SW 1271 (cell line): ENCODE results near the gene ESRRG.
"Not testable (repeated sequence)": the region's sequence is repeated elsewhere in the genome, so short reads cannot be mapped to it uniquely, and the experiment has no call there.

Experiments
- DNase-seq, 2 experiments: peaks; one replicate each; lab custom pipeline; 2025; lab: John Stamatoyannopoulos, UW

ESRRG gene

DNA sequence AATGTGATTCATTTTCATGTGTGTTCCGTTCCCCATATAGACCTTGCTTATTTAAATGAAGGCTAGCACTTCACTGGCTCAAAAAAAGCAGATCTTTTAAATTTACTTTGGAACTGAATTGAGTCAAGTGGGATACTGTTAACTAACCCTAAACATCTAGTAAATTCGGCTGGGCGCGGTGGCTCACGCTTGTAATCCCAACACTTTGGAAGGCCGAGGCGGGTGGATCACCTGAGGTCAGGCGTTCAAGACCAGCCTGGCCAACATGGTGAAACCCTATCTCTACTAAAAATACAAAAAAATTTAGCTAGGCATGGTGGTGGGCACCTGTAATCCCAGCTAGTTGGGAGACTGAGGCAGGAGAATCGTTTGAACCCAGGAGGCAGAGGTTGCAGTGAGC is 19.2 kb downstream of the ESRRG start:
- DNase-seq: not testable (repeated sequence)

DNA sequence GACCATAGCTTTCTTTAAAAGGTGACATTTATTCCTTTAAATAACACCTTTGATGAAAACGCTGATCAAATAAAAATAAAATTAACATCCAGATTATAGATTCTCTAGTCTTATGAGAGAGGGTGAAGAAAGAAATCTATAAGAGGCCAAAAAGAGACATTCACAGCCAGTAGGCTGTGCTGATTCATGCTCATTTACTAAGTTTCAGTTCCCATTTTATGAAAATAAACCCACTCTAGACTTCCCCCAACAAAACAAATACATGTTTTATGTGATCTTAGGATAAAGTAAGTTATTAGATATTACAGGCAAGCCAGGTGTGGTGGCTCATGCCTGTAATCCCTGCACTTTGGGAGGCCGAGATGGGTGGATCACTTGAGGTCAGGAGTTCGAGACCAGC is 21.1 kb downstream of the ESRRG start:
- no peak for DNase-seq

DNA sequence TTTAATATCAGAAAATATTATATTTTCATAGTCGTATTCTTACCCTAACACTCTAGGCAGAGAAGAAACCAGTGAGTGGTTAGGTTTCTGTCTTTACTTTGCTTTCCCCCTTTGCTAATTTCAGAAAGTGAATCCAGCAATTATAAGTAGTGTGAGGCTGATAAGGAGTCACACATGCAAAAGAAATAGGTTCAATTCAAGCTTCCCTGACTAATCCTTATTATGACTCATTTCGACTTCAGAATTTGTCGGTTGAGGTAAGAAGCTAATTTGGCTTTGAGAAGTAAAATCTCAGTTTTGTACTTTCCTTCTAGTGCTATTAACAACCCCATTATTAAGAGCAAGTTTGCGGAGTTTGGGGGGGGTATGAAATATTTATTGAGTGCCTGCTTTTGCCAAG is 22.4 kb downstream of the ESRRG start:
- DNase-seq: no peak

DNA sequence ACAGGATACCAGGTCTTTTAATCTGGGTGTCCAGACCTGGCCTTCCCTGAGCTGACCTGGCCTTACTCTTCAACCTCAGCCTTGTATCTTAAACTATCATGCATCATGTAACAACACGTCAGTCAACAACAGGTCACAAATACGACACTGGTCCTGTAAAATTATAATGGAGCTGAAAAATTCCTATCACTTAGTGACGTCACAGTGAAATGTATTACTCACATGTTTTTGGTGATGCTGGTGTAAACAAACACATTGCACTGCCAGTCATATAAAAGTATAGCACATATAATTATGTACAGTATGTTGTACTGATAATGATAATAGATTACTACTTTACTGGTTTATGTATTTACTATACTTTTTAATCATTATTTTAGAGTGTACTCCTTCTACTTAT is 31.5 kb downstream of the ESRRG start:
- no peak for DNase-seq

DNA sequence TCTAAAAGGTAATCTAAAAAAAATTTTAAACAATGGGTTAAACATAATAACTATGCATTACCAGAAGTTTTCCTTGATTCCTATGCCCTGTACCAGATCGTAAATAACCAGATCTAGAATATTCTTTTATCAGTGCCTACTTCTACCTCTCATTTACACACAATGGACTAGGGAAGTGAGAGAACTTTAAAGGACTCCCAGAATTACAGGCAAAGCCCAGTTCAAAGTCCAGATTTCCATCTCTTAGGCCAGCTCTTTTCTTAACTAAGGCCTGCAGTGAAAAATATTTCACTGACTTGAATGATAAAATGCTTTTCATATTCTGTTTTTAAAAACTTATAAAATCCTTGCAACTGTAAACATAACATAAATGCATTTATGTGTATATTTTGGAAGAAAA is 32.6 kb downstream of the ESRRG start:
- DNase-seq: no peak

DNA sequence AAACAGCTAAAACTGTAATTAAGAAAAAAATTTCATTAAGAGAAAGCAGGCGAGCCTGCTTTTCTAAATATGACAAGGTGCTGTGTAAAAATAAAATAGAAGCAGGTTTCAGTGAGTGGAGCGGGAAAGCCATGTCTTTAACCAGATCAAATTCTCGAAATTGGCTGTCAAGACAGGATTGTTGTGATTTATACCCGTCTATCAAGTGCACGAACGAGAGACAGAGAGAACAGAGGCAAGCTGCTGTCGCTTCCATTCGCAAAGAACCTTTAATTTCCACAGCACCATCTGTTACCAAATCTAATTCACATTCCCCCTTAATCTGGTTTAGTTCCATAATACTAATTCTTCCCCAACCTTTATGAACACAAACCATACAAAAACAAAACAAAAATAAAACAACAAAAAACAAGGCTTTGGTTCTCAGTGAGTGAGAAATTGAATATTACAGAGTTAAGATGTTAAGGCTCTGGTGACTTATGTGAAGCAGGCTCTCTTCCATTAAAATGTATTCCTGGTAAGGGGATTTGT is 35.0 kb downstream of the ESRRG start:
- DNase-seq: no peak

DNA sequence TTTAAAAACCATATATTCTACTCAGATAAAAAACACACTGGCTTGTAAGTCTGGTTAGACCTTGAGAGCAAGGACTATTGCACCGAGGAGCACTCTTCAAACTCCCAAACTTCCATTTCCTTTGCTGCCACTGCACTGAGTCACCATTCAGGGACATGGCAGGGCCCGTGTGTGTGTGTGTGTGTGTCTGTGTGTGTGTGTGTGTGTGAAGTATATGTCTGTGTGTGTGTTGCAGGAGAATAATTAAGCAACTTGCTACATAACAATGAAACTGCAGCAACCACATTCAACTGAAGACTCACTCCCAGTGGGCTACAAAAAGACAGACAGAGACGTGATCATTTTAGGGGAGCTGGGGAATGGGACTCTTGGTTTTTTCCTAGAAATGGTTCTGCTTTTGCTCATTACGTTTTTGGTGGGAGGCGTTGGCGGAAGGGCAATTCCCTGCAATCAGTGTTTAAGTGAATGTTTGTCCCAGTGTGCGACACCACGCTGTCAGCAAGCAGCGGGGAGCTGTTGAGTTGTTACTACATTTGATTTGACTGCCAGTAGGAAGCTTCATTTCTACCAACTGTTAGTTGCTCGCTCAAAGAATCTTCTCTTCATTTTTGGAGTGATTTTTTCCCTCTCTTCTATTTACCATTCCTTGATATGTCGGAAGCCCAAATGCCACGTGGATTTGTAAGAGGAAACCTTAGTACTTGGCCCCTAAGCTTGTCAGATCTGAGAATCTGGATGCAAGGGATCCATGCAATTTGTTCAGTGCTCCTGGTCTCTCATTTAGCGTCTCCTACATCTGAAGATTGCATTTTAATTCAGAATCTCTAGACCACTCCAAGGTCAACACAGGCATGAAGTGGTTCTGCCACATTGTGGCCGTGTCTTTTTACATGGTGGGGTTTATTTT is 36.1 kb downstream of the ESRRG start:
- no peak for DNase-seq

DNA sequence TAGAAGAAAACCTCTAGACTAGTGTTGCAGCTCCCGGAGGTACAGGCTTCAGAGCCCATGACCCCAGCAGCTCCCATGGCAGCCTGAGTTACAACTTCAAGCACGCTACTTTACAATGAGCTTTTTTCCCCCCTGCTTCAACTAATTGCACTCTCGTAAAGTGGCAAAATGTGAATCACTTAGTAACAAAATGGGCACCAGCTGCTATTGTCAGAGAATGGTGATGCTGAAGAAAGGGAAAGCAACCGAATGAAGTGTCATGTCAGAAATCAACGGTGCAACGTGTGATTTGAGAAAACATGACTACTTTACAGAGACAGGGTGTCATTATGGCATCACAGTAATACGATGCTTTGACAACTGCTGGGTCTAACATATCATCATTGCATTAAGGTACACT is 40.5 kb downstream of the ESRRG start:
- no peak for DNase-seq

DNA sequence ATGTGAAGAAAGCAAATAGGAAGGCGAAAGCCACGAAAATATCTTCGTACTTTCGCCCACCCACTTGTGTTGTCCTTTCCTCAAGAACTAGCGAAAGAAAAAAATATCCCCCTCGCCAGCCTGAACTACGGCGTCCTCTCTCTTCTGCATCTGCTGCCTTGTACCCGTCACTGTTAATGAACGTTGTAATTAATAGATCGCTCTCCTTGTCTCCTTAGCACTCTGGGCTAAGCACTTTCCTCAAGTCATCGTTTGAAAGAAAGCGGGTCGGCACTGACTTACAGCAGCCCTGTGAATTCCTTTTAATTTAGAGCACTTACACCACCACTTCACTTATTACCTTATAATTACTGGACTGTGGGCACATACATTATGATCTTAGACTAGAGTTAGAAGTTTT is 44.1 kb downstream of the ESRRG start:
- no peak for DNase-seq

DNA sequence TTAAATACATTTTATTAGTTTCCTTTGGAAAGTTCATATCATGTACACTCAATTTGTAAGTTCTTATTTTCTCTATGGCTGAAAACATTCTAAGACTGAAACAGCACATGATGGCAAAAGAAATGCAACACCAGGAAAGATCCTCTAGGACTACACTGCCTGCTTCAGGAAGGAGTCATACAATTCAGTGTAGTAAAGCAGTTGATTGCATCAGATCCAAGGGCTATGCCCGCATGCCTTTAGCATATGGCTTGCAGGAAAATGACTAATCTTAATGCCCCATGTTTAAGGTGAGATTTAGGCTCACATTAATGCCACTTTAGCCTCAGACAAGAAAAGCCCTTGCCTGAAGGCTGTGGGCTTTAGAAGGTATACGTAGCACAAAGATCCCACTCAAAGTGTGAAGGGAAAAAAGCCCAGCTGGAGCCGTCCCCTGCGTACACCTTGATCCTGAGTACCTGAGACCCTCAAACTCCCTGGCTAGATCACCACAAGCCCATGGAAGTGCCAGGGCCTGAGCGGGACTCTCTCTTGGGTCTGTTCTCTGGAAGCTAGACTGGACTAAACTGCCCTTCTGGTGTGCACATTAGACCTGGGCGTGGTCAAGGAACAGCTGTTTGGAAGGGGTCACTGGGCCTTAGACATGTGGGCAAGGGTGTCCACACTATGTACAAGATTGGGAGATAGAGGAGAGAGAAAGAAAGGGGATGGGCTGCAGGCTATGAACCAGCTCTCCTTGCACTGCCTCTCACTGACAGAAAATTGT is 52.9 kb downstream of the ESRRG start:
- peak in 1 of 2 experiments; percentile 4 for DNase-seq

DNA sequence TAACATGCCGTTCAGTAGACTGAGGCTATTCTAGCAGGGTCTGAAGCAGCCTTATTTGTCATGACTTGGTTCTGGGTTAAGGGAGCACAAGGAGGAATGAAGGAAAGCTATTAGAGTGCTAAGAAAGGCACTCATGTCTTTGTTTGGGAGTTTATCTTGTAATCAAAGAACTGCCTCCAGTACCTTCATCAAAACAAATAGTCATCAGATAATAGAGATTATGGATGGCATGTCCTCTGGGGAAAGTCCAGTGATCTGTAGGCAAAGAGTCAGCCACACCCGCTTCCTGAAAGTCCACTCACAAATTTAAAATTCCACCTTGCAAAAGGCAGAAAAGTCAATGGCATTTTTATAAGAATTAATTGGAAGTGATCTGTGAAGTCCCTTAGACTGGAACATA is 56.8 kb downstream of the ESRRG start:
- DNase-seq: no peak

DNA sequence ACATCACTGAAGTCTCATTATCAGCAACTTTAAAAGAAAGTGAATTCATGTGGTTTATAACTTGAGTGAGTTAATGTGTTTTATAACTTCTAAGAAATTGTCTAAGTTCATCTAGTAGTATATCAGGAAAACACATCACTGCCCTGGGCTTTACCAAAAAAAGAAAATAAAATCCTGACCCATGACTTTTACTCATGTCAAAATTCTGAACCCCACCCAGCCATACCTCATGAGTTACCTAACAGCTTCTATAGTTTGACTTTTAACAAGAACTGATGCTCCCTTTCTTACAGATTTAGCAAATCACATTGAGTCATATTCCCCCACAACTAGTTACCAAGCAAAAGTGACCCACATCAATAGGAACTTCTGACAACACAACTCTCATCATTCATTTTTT is 57.4 kb downstream of the ESRRG start:
- no peak for DNase-seq

DNA sequence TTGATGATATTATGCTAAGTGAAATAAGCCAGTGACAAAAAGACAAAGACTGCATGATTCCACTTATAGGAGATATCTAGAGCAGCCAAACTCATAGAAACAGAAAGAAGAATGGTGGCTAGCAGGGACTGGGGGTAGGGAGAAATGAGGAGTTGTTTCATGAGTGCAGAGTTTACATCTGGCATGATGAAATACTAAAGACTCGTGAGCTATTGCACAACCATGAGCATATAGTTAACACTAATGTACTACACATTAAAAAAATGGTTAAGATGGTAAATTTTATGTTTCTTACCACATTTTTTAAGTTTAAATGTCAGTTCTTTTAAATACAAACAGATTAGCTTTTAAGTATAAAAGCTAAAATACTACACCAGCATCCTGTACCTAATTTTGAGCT is 57.8 kb downstream of the ESRRG start:
- no peak for DNase-seq

DNA sequence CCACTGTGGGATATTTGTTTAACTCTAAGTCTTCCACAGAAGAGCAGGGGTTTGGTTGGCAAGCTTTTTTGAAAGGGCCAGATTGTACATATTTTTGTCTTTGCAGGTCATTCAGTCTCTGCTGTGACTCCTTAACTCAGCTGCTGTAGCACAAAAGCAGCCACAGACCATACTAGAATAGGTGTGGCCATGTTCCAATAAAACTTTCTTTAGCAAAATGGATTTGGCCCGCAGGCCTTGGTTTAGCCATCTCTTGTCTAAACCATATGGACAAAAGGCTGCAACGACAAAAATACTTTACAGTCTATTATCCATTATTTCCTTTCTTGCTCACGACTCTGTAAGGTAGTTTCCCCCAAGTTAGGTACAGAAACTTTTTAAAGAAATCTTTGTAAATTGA is 60.5 kb downstream of the ESRRG start:
- no peak for DNase-seq

DNA sequence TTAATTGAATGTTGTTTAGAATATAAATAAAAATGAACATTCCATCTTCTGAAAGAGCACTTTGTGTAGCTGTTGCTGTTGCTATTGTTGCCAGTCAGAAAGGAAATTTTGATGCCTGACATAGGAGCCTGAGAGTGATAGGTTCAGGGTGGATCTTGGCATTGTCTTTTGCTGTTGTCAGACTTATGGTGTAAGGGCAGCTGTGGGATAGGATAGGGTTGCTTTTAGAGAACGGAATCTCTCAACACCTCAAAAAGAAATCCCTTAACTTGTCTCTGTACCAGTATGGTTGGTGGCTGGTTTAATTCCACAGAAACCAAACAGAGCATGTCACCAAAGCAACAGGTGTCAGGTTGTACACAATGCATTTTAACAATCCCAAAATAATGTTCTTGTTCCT is 62.7 kb downstream of the ESRRG start:
- DNase-seq: no peak

DNA sequence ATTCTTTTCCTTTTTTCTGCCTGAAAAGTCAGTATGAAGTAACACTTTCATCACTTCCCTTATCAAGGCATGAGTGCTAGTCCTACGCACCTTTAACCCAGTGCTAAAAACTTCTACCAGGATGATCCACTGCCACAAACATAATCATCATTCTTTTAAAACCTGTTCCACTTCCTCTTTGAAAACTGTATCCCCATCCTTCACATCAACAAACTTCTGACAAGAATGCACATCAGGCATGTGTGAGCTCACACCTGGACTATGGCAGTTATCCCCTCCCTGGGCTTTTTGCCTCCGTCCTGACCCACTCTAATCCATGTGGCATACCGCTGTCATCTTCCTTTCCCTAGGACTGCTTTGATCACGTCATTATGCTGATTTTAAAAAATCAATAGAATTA is 70.2 kb downstream of the ESRRG start:
- no peak for DNase-seq

DNA sequence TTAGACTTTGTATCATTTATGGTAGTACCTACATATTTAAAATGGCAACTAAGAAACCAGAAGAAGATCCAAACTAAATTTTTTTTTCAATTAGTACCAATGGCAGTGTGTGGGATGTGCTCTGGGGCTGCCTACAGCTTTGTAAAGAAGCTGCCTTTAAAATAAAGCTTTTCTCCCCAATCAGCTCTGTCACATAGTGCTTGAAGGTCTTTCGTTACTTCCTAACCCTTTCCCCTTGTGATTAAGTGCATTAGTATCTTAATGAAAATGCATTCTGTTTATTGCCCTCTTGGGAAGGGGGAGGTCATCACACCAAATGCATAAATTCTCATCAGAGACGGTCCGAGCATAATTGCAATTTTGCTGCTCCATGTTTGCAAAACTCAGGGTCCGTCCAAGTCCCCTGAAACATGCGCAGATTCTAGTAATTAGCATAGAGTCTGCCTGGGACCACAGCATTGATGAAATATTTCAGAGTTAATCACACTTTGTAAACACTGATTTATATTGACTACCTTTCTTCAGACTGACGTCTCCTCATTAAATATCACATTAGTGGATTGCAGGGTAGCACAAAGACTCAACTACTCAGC is 71.3 kb downstream of the ESRRG start:
- DNase-seq: no peak

DNA sequence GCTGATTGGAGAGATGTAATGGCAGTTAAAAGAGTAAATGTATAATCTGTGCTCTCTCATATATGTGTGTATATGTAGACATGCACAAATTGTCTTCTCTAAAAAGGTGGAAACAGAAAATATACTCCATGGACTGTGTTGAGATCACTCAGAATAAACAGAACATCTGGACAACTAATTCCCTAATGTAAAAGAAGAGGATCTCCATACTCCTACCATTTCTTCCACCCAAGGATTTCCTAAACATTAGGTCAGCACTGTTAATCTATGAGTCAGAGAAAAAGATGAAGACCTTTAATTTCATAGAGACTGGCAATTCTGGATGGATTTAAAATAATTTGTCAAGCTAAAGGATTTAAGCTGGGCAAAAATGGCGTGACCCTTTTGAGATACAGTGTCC is 80.1 kb downstream of the ESRRG start:
- no peak for DNase-seq

DNA sequence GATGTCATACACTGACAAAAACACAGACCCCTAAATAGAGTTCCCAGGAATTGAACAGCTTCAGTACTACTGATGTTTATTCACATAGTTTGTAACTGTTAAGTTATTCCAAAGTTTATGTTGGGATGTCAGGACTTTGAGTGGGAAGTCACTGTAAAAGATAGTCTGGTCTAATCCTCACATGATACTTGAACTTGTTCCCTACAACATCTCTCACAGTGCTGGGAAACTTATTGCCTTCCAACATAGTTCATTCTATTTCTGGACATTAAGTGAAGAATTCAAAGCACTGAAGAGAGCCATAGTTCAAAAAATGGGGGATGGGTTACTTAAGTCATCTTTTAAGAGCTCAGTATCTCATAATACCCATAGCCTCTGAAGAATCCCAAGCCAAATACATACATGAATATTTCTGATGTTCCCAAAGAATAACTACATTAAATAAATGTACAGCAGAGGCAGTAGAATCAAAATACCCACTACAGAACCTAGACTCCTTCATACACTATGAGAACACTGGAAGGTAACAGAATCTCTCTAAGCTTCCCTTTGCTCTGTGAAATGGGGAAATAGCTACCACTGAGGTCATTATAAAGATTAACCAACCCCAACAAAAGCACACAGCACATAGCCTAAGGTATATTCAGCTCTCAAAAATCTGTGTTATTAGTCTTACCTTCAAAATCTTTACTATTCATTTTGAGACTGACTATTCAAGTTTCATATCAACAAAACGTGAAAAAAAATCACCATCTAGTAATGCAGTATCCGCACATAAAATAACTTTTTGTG is 81.4 kb downstream of the ESRRG start:
- DNase-seq: no peak

DNA sequence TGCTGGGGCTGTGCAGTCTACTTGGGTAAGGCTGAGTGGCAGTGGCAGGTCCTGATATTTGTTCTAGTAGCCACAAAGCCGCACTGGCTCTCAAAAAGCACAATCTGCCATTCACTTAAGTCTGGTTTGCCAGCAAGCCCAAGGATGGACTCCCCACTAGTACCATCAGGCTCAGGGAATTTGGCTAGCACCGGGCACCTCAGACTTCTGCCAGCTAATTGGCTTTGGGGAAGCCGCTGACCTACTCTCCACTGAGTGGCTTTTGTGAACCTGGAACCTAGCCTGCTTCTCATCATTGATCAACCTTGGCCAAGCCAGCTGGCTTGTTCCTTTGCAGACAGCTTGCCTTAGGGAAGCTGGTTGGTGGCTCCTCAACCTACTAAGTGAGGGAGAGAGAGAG is 83.1 kb downstream of the ESRRG start:
- DNase-seq: no peak

DNA sequence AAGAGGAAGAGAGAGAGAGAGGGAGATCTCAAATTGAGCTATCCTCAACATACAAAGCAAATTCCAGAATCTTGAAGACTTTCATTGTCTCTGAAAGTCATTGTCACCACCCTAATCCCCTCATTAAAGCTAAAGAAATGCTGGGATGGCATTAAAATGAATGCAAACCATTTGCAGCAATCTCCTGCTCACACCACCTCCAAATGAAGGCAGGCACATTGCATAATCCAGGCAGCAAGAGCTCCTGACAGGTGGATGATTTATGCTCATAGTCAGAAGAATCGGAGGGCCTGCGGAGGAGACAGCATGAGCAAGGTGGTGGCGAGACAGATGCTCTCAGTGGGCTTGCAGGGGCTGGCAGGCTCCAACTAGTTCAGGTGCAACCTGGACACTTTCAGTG is 90.2 kb downstream of the ESRRG start:
- DNase-seq: no peak

DNA sequence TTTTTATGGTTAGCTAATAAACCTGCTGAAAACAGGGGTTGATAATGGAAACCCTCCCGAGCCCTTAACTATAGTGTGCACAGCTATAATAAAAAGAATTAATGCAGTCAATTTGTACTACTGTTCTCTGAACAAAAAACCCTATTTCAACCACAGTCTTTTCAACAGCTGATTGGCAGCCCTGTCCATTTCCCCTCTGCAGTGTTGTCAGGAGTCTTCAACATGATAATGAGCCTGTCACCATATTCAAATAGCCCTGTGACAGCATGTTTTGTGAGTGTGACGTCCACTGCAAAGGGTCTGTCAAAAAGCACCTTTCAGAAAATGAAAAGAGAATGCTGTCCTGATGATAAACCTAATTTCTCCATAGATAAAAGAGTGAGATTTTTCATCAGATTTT is 92.7 kb downstream of the ESRRG start:
- no peak for DNase-seq
